ENCODE measurements around the gene CDSN. TPM values are rescaled to one million over a fixed set of nuclear protein-coding genes. Genes with fewer than 3 reads are reported as not detected.

CDSN gene
- total RNA-seq, 1 donor from 2014 or later = not detected

- Histone ChIP-seq H3K4me1 (peaks cover 49% of the 10 kb centered on the region), H3K9me3 (replicated peaks) (no peaks in the 10 kb centered on the region), H3K27me3 (ENCODE audit: low read depth) (no peaks in the 10 kb centered on the region), H3K4me3 (no peak overlapping the region), H3K36me3 (peaks cover 10% of the 10 kb centered on the region), H3K27ac (replicated peaks) (peak overlapping the region; percentile 85)
- DNase-seq = no peak
- intact Hi-C loops (cut with micrococcal nuclease) = no loop called here
- TF ChIP-seq CTCF (IDR thresholded peaks at IDR 0.05; ENCODE audit: borderline replicate concordance) = no peak
These were observed 22.1 kb upstream of the CDSN start for GRCh38 chr6:31142361-31142761.

- Histone ChIP-seq H3K4me1 (peaks cover 49% of the 10 kb centered on the region), H3K36me3 (peaks cover 10% of the 10 kb centered on the region), H3K9me3 (replicated peaks) (no peaks in the 10 kb centered on the region), H3K4me3 (no peak overlapping the region), H3K27me3 (ENCODE audit: low read depth) (no peaks in the 10 kb centered on the region), H3K27ac (replicated peaks) (no peak overlapping the region)
- intact Hi-C loops (cut with micrococcal nuclease) = no loop called here
- DNase-seq = no peak
- TF ChIP-seq CTCF (IDR thresholded peaks at IDR 0.05; ENCODE audit: borderline replicate concordance) = no peak
These were observed 20.4 kb upstream of the CDSN start for GRCh38 chr6:31140643-31141042.

GRCh38 chr6:31139599-31139998 lies 19.4 kb upstream of the CDSN start:
- Histone ChIP-seq H3K27me3 (ENCODE audit: low read depth) (no peaks in the 10 kb centered on the region), H3K4me3 (no peak overlapping the region), H3K9me3 (replicated peaks) (no peaks in the 10 kb centered on the region), H3K4me1 (peaks cover 49% of the 10 kb centered on the region), H3K36me3 (peaks cover 6% of the 10 kb centered on the region), H3K27ac (replicated peaks) (peak overlapping the region; percentile 27)
- no peak for DNase-seq
- intact Hi-C loops (cut with micrococcal nuclease) = loop anchor here (5.0 kb wide), 2 partner anchors 53 to 228 kb away; no protein-coding TSS in a partner anchor
- no peak for TF ChIP-seq CTCF (IDR thresholded peaks at IDR 0.05; ENCODE audit: borderline replicate concordance)

- Histone ChIP-seq H3K9me3 (replicated peaks) (no peaks in the 10 kb centered on the region), H3K4me1 (peaks cover 46% of the 10 kb centered on the region), H3K36me3 (no peaks in the 10 kb centered on the region), H3K27ac (replicated peaks) (peak within 1 kb of the TSS; percentile 27), H3K4me3 (peak within 1 kb of the TSS; percentile 50), H3K27me3 (ENCODE audit: low read depth) (no peaks in the 10 kb centered on the region)
- intact Hi-C loops (cut with micrococcal nuclease) = loop anchor here (5.0 kb wide), 2 partner anchors 53 to 228 kb away; no protein-coding TSS in a partner anchor
- DNase-seq = no peak
- TF ChIP-seq CTCF (IDR thresholded peaks at IDR 0.05; ENCODE audit: borderline replicate concordance) = no peak
These were observed 18.7 kb upstream of the CDSN start, which contains the start of gene PSORS1C2 for GRCh38 chr6:31138982-31139381. Gene PSORS1C2, minus strand, starts transcription at chr6:31139066. Its CDS starts 40 bp downstream, at chr6:31139026.

GRCh38 chr6:31135710-31136109 lies 15.5 kb upstream of the CDSN start:
- Histone ChIP-seq H3K9me3 (replicated peaks) (no peaks in the 10 kb centered on the region), H3K4me1 (peaks cover 21% of the 10 kb centered on the region), H3K4me3 (no peak overlapping the region), H3K27me3 (ENCODE audit: low read depth) (no peaks in the 10 kb centered on the region), H3K36me3 (no peaks in the 10 kb centered on the region), H3K27ac (replicated peaks) (no peak overlapping the region)
- intact Hi-C loops (cut with micrococcal nuclease) = loop anchor here (5.0 kb wide), 2 partner anchors 57 to 232 kb away; no protein-coding TSS in a partner anchor
- DNase-seq = no peak
- no peak for TF ChIP-seq CTCF (IDR thresholded peaks at IDR 0.05; ENCODE audit: borderline replicate concordance)

Data from left ventricle myocardium inferior (tissue), 1 donor.